Caco-2 (cell line): ENCODE measurements around the gene HDAC10. TPM values are rescaled to one million over a fixed set of nuclear protein-coding genes. Genes with fewer than 3 reads are reported as not detected.

Experiments
- BruUV-seq: library from RNA; stranded (reverse); fragments of 400-500 nt; replicated peaks from 2 replicates; lab custom pipeline; 2021; lab: Mats Ljungman, UMichigan
- CTCF ChIA-PET: fragments of 300-600 bp; sonication (Branson Sonifier 250); formaldehyde crosslinking; loops from one replicate; lab custom pipeline; 2022; ENCODE audit warnings: antibody characterized with exemption; lab: Charles Lee
- POLR2A ChIA-PET: fragments of 300-600 bp; sonication (Branson Sonifier 250); formaldehyde crosslinking; loops from one replicate; lab custom pipeline; 2022; ENCODE audit warnings: antibody characterized with exemption; lab: Charles Lee
- DNase-seq, 2 experiments: peaks; one replicate each; pipeline versions ENCODE4 v3.0.0 to v3.0.0-alpha.2; 2020 to 2022
- H3K27me3 ChIP-seq: replicated peaks from 2 replicates; pipeline ENCODE4 v1.6.0; 2011; ENCODE audit warnings: low read length; ENCODE audit not compliant: control insufficient read depth, insufficient read depth
- H3K36me3 ChIP-seq: 2 replicates; pipeline ENCODE4 v1.5.1; 2011; ENCODE audit warnings: low read length; ENCODE audit not compliant: control insufficient read depth, insufficient read depth
- H3K4me1 ChIP-seq: fragments of 250-450 bp; sonication (Bioruptor Pico); 2 replicates; pipeline ENCODE4 v1.5.1; 2020; ENCODE audit warnings: mild to moderate bottlenecking
- H3K4me3 ChIP-seq: 2 replicates; pipeline ENCODE4 v1.5.1; 2011; ENCODE audit warnings: low read depth, mild to moderate bottlenecking, control low read depth, low read length
- H3K9me3 ChIP-seq: fragments of 250-450 bp; sonication (Bioruptor Pico); 2 replicates; pipeline ENCODE4 v1.5.1; 2020; ENCODE audit warnings: mild to moderate bottlenecking, moderate library complexity
- H3K27ac Mint-ChIP-seq: one replicate; pipeline ENCODE4 v1.8.0; 2022; ENCODE audit warnings: mixed read lengths; ENCODE audit not compliant: unreplicated experiment
- H3K27me3 Mint-ChIP-seq: one replicate; pipeline ENCODE4 v1.8.0; 2022; ENCODE audit warnings: mixed read lengths; ENCODE audit not compliant: insufficient read depth, unreplicated experiment
- H3K36me3 Mint-ChIP-seq: one replicate; pipeline ENCODE4 v1.8.0; 2022; ENCODE audit warnings: mild to moderate bottlenecking, mixed read lengths; ENCODE audit not compliant: insufficient read depth, unreplicated experiment
- H3K4me1 Mint-ChIP-seq: one replicate; pipeline ENCODE4 v1.8.0; 2022; ENCODE audit warnings: low read depth, mixed read lengths; ENCODE audit not compliant: unreplicated experiment
- H3K4me3 Mint-ChIP-seq: one replicate; pipeline ENCODE4 v1.8.0; 2022; ENCODE audit warnings: mild to moderate bottlenecking, moderate library complexity, mixed read lengths; ENCODE audit not compliant: unreplicated experiment
- H3K9me3 Mint-ChIP-seq: one replicate; pipeline ENCODE4 v1.8.0; 2022; ENCODE audit warnings: mixed read lengths; ENCODE audit not compliant: unreplicated experiment
- intact Hi-C: fragments of 100-400 bp; cut with micrococcal nuclease; formaldehyde crosslinking; loops from one replicate; pipeline ENCODE4 v1.10.0; 2022; ENCODE audit not compliant: unreplicated experiment
- total RNA-seq: library from RNA; stranded (reverse); gene quantifications from 2 replicates; pipeline ENCODE4 v1.2.3, GENCODE V29; 2022
- TF ChIP-seq, protein P1 (sequence below), 2 experiments: fragments of 200-600 bp in 1 of 2; IDR thresholded peaks; 1 replicate in 1 of 2; 2 replicates in 1 of 2; pipeline versions ENCODE4 v1.5.1 to v1.8.0; 2011 to 2022; ENCODE audit warnings: antibody characterized with exemption in 1 of 2, control low read depth in 1 of 2, inconsistent platforms in 1 of 2, low read depth in 1 of 2, low read length in 1 of 2, mild to moderate bottlenecking in 1 of 2, moderate library complexity in 1 of 2; ENCODE audit not compliant: insufficient read depth in 1 of 2, severe bottlenecking in 1 of 2, unreplicated experiment in 1 of 2

Gene HDAC10
- total RNA-seq, 1 experiment from 2014 or later = 63.5 TPM

DNA sequence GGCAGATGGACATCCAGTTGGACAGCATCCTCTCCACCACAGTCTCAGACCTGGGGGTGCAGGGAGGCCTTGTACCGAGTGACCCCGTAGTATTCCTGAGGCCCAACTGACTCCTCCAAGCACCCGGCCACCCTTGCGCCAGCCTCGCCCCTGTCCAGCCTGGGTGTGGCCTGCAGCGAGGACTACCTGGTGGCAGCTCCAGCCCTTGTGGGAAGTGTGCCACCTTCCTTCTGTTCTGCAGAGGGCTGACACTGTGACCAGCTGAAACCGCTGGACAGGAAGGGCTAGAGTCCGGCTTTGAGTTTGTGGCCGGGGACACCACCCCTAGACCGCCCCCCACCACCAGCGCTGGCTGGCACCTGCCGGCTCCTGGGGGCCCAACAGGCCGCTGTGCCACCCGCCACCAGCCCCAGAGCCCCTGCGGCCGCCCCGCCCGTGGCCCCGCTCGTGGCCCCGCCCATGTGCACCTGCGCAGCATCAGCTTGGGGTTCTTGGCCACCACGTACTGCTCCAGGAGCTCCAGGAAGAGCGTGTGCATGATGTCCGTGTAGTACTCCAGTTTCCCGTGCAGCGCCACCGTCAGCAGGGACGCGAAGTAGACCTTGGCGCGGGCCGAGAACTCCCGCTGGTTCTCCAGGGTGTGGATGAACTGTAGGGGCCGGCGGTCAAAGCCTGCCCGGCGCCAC is 29.1 kb upstream of the HDAC10 start:
- H3K9me3 Mint-ChIP-seq = no peaks in the 10 kb centered on the region
- H3K4me1 Mint-ChIP-seq = no peaks in the 10 kb centered on the region
- H3K4me3 Mint-ChIP-seq = no peak overlapping the region
- ChIA-PET POLR2A (no interaction called here), CTCF (no interaction called here)
- intact Hi-C loops = no loop called here
- no peaks in the 10 kb centered on the region for H3K27me3 Mint-ChIP-seq
- TF ChIP-seq, protein P1, sequence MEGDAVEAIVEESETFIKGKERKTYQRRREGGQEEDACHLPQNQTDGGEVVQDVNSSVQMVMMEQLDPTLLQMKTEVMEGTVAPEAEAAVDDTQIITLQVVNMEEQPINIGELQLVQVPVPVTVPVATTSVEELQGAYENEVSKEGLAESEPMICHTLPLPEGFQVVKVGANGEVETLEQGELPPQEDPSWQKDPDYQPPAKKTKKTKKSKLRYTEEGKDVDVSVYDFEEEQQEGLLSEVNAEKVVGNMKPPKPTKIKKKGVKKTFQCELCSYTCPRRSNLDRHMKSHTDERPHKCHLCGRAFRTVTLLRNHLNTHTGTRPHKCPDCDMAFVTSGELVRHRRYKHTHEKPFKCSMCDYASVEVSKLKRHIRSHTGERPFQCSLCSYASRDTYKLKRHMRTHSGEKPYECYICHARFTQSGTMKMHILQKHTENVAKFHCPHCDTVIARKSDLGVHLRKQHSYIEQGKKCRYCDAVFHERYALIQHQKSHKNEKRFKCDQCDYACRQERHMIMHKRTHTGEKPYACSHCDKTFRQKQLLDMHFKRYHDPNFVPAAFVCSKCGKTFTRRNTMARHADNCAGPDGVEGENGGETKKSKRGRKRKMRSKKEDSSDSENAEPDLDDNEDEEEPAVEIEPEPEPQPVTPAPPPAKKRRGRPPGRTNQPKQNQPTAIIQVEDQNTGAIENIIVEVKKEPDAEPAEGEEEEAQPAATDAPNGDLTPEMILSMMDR (IDR thresholded peaks at IDR 0.05; ENCODE audit: insufficient read depth in 1 of 2, low read depth in 1 of 2, low read length in 1 of 2, severe bottlenecking in 1 of 2, unreplicated experiment in 1 of 2) = no peak
- BruUV-seq = no TSS peak
- H3K36me3 Mint-ChIP-seq = peaks cover 71% of the 10 kb centered on the region
- Histone ChIP-seq H3K27me3 (no peaks in the 10 kb centered on the region), H3K4me3 (no peak overlapping the region), H3K4me1 (peaks cover 18% of the 10 kb centered on the region), H3K9me3 (no peaks in the 10 kb centered on the region), H3K36me3 (peaks cover 14% of the 10 kb centered on the region)
- no peak for DNase-seq
- H3K27ac Mint-ChIP-seq = no peak overlapping the region

DNA sequence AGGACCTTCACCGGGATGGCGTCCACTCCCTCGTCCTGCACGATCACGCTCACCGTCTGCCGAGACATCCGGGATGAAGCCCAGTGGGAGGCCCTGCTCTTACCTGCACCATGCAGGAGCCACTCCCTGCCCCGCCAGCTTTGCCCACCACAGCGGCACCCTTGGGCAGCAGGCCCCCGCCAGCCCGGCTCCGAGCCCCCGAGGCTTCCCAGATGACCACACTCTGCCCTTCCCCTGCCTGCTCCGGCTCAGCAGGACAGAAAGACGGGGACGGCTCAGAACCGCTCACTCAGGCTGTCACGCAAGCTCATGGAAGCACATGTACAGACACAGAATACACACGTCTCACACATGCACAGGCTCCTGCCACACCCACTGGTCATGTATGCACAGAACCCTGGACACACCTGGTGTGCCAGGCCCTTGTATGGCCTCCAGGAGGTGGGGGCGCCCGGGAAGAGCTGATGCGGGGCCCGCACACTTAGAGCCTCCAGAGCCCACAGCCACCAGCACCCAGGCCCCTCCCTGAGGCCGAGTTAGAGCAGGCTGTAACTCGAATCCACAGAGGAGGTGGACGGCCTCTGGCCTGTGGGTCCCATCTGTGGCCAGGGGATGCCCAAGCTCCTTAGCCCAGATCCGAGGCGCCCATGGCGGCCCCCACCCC is 28.0 kb upstream of the HDAC10 start:
- CTCF ChIA-PET = no interaction called here
- Histone ChIP-seq H3K4me3 (no peak overlapping the region), H3K9me3 (no peaks in the 10 kb centered on the region), H3K36me3 (peaks cover 16% of the 10 kb centered on the region), H3K4me1 (peaks cover 18% of the 10 kb centered on the region), H3K27me3 (no peaks in the 10 kb centered on the region)
- Mint-ChIP-seq H3K36me3 (peaks cover 68% of the 10 kb centered on the region), H3K4me1 (no peaks in the 10 kb centered on the region), H3K27ac (no peak overlapping the region), H3K27me3 (no peaks in the 10 kb centered on the region), H3K4me3 (no peak overlapping the region), H3K9me3 (no peaks in the 10 kb centered on the region)
- POLR2A ChIA-PET = no interaction called here
- no TSS peak for BruUV-seq
- intact Hi-C loops = no loop called here
- DNase-seq = no peak
- TF ChIP-seq, protein P1 (IDR thresholded peaks at IDR 0.05; ENCODE audit: insufficient read depth in 1 of 2, low read depth in 1 of 2, low read length in 1 of 2, severe bottlenecking in 1 of 2, unreplicated experiment in 1 of 2) = no peak

DNA sequence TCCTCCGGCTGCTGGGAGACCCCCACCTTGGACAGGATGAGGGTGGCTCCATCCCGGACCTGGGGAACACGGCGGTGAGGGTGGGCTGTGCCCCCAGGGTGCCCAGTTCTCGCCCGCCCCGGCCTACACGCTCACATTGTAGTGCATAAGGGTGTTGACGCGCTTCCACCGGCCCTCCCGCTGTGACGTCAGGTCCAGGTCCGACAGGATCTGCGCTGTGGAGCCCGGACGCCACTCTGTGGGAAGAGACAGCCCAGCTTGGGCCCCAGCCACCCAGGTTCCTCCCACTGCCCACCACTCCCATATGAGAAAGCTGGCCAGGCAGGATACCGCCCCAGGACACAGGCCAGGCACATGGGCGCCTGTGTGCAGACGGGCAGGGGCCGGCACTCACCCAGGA is 27.4 kb upstream of the HDAC10 start:
- H3K9me3 Mint-ChIP-seq = no peaks in the 10 kb centered on the region
- no peaks in the 10 kb centered on the region for H3K27me3 ChIP-seq
- H3K36me3 Mint-ChIP-seq = peaks cover 66% of the 10 kb centered on the region
- no peaks in the 10 kb centered on the region for H3K9me3 ChIP-seq
- peaks cover 16% of the 10 kb centered on the region for H3K36me3 ChIP-seq
- no peaks in the 10 kb centered on the region for H3K27me3 Mint-ChIP-seq
- BruUV-seq = no TSS peak
- peaks cover 18% of the 10 kb centered on the region for H3K4me1 ChIP-seq
- no peak overlapping the region for H3K4me3 Mint-ChIP-seq
- no peak overlapping the region for H3K27ac Mint-ChIP-seq
- ChIA-PET POLR2A (no interaction called here), CTCF (no interaction called here)
- intact Hi-C loops = no loop called here
- DNase-seq = no peak
- H3K4me3 ChIP-seq = no peak overlapping the region
- no peaks in the 10 kb centered on the region for H3K4me1 Mint-ChIP-seq
- TF ChIP-seq, protein P1 (IDR thresholded peaks at IDR 0.05; ENCODE audit: insufficient read depth in 1 of 2, low read depth in 1 of 2, low read length in 1 of 2, severe bottlenecking in 1 of 2, unreplicated experiment in 1 of 2) = no peak
